Cardiac septum (tissue), 1 donor: ENCODE measurements around the gene ADGRG1. TPM values are rescaled to one million over a fixed set of nuclear protein-coding genes. Genes with fewer than 3 reads are reported as not detected.
"Not testable (repeated sequence)": the region's sequence is repeated elsewhere in the genome, so short reads cannot be mapped to it uniquely, and the experiment has no call there.

Experiments used
- DNase-seq: peaks from one replicate; pipeline ENCODE4 v3.0.0-alpha.2; 2020; ENCODE audit warnings: low spot score
- intact Hi-C: fragments of 100-400 bp; cut with DNase I; formaldehyde crosslinking; loops from one replicate; pipeline ENCODE4 v1.14.0; 2022
- long read RNA-seq: library from polyadenylated mRNA; unstranded; transcript quantifications from one replicate; pipeline ENCODE4 v2.0.0, GENCODE V29; 2021
- total RNA-seq: library from RNA; stranded (reverse); fragmentation: NEBNext Ultra II Directional; extraction: Animal tissue kit (Norgen Biotek cat#: 25700); gene quantifications from one replicate; pipeline ENCODE4 v1.2.1, GENCODE V29; 2021
- donor health status: DM: no; HTN: no; CAD: no.

ADGRG1 gene
- total RNA-seq, result 15.9 TPM
- long read RNA-seq, full-length matches to known transcripts, result 3 of 21 reads
- long read RNA-seq, partial matches to known transcripts, result 16 of 21 reads
- long read RNA-seq, other reads (novel, unspliced or antisense), result 2 of 21 reads

- intact Hi-C loops, result no loop called here
Measured at GRCh38 chr16:57628008-57628781, at the start of gene ADGRG1. ADGRG1 (plus strand) TSS chr16:57628630; CDS start chr16:57650288, 21,658 bp downstream.

GRCh38 chr16:57579361-57579665 lies 49.1 kb upstream of the ADGRG1 start:
- DNase-seq, result no peak
- intact Hi-C loops, result loop anchor here (5.0 kb wide), 1 partner anchor 143 kb away; no protein-coding TSS in a partner anchor

More at GRCh38 chr16:57628008-57628781, at the start of gene ADGRG1:
- DNase-seq, result peak; percentile 87

GRCh38 chr16:57585051-57585687 lies 43.3 kb upstream of the ADGRG1 start:
- no peak for DNase-seq
- intact Hi-C loops, result no loop called here

GRCh38 chr16:57588831-57589230 lies 39.6 kb upstream of the ADGRG1 start:
- no peak for DNase-seq
- intact Hi-C loops, result no loop called here

GRCh38 chr16:57589374-57589773 lies 39.1 kb upstream of the ADGRG1 start:
- intact Hi-C loops, result no loop called here
- no peak for DNase-seq

- intact Hi-C loops, result loop anchor here (5.0 kb wide), 2 partner anchors 132 to 412 kb away; partner anchors contain the start of genes USB1 and ZNF319
- no peak for DNase-seq
Measured at GRCh38 chr16:57590654-57591085, 37.8 kb upstream of the ADGRG1 start.

GRCh38 chr16:57591086-57591869 lies 37.2 kb upstream of the ADGRG1 start:
- peak; percentile 88 for DNase-seq

GRCh38 chr16:57591870-57592485 lies 36.5 kb upstream of the ADGRG1 start:
- no peak for DNase-seq
- intact Hi-C loops, result loop anchor here (2.0 to 5.0 kb wide), 3 partner anchors 57 to 410 kb away; partner anchors contain the start of genes USB1 and ZNF319

More at GRCh38 chr16:57591086-57591869, 37.2 kb upstream of the ADGRG1 start:
- intact Hi-C loops, result loop anchor here (5.0 kb wide), 2 partner anchors 131 to 411 kb away; partner anchors contain the start of genes USB1 and ZNF319

GRCh38 chr16:57592591-57593003 lies 35.8 kb upstream of the ADGRG1 start:
- DNase-seq, result no peak
- intact Hi-C loops, result loop anchor here (2.0 to 5.0 kb wide), 3 partner anchors 56 to 410 kb away; partner anchors contain the start of genes USB1 and ZNF319

GRCh38 chr16:57593021-57593420 lies 35.4 kb upstream of the ADGRG1 start:
- intact Hi-C loops, result loop anchor here (2.0 to 5.0 kb wide), 3 partner anchors 56 to 409 kb away; partner anchors contain the start of genes USB1 and ZNF319

GRCh38 chr16:57593990-57594389 lies 34.4 kb upstream of the ADGRG1 start:
- DNase-seq, result no peak
- intact Hi-C loops, result loop anchor here (2.0 to 5.0 kb wide), 3 partner anchors 55 to 408 kb away; partner anchors contain the start of genes USB1 and ZNF319

More at GRCh38 chr16:57593021-57593420, 35.4 kb upstream of the ADGRG1 start:
- no peak for DNase-seq

GRCh38 chr16:57594531-57595031 lies 33.8 kb upstream of the ADGRG1 start:
- intact Hi-C loops, result loop anchor here (5.0 kb wide), 2 partner anchors 128 to 408 kb away; partner anchors contain the start of genes USB1 and ZNF319
- no peak for DNase-seq

GRCh38 chr16:57596234-57596633 lies 32.2 kb upstream of the ADGRG1 start:
- DNase-seq, intact Hi-C loops: not testable (repeated sequence)

GRCh38 chr16:57598437-57598836 lies 30.0 kb upstream of the ADGRG1 start:
- intact Hi-C loops, result no loop called here
- DNase-seq, result no peak

GRCh38 chr16:57600048-57600835 lies 28.2 kb upstream of the ADGRG1 start:
- intact Hi-C loops, result loop anchor here (2.0 kb wide), 1 partner anchor 49 kb away; no protein-coding TSS in a partner anchor
- DNase-seq, result no peak

GRCh38 chr16:57600952-57601580 lies 27.4 kb upstream of the ADGRG1 start:
- no peak for DNase-seq

GRCh38 chr16:57601801-57602478 lies 26.5 kb upstream of the ADGRG1 start:
- DNase-seq, result no peak
- intact Hi-C loops, result loop anchor here (2.0 kb wide), 1 partner anchor 47 kb away; no protein-coding TSS in a partner anchor

More at GRCh38 chr16:57600952-57601580, 27.4 kb upstream of the ADGRG1 start:
- intact Hi-C loops, result loop anchor here (2.0 kb wide), 1 partner anchor 48 kb away; no protein-coding TSS in a partner anchor
